ENCODE measurements around the gene ADAM12.

ADAM12 gene

GRCh38 chr10:126315494-126316177 lies 72.6 kb downstream of the ADAM12 start:
- no peak for DNase-seq (ENCODE audit: low spot score)

DNA sequence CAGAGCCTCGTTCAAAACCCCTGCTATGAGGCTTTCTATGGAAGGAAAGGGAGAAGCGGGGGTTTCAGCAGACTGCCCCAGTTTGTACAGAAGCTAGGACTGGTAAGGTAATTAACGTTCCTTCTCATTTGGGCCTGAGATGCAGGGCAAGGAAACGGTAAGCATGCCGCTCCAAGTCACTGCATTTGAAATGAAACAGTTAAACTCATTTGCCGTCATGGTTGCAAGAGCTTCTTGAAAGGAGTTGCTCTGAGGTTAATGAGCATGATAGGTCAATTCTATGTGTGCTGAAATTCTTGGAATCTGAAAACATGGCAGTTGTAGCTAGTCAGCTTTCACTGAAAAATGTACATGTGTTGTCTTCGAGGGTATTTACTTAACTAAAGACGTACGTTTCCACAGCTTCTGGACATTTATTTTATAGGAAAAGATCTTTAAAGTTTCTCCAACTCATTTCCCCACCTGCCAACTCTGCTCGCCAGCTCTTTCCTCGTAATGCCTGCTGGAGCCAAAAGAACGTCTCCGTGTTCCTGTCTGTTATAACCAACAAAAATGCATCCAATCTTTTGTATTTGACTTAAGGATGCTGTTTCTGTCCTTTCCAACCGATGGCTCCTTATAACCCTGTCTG lies 73.3 kb downstream of the ADAM12 start:
- no peak for DNase-seq (ENCODE audit: low spot score)

DNA sequence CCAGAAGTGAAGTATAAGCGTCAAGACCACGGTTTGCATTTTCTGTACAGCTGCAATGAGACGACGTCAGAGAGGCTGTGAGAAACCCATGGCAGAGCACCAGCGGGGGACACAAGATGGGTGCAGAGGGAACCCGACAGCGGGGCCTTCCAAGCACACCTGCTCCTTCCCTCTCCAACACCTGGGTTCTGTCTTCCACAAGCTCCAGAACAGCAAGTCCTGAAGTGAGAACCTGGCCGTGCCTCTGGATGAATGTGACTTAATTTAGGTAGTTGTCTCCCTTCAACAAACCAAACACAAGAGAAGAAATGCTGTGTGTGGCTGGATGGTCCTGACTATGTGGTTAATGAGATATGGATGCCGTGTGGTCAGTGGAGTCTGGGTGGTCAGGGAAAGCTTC lies 76.1 kb downstream of the ADAM12 start:
- no peak for DNase-seq (ENCODE audit: low spot score)

GRCh38 chr10:126309228-126309883 lies 78.9 kb downstream of the ADAM12 start:
- DNase-seq (ENCODE audit: low spot score): no peak

- no peak for DNase-seq (ENCODE audit: low spot score)
Measured at GRCh38 chr10:126302826-126303665, 85.2 kb downstream of the ADAM12 start.

- DNase-seq (ENCODE audit: low spot score): no peak
Measured at GRCh38 chr10:126302476-126302756, 85.9 kb downstream of the ADAM12 start.

GRCh38 chr10:126301701-126302475 lies 86.4 kb downstream of the ADAM12 start:
- no peak for DNase-seq (ENCODE audit: low spot score)

DNA sequence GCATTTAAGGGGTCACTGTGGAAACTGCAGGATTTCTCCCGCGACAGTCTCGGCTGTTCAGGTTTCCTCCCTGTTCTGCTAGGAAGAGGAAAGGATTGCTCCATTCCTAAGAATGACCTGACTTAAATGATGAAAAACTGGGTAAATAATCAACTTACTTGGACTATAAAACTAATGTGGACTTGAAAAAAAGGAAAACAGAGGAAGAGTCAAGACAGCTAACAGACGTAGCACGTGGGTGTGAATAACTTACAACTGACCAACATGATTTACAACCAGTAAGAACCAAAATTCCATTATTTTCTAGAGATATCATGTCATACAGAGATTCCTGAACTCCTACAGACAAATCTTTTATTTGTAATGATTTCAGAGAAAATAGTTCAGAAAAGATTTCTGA lies 93.8 kb downstream of the ADAM12 start:
- no peak for DNase-seq (ENCODE audit: low spot score)

DNA sequence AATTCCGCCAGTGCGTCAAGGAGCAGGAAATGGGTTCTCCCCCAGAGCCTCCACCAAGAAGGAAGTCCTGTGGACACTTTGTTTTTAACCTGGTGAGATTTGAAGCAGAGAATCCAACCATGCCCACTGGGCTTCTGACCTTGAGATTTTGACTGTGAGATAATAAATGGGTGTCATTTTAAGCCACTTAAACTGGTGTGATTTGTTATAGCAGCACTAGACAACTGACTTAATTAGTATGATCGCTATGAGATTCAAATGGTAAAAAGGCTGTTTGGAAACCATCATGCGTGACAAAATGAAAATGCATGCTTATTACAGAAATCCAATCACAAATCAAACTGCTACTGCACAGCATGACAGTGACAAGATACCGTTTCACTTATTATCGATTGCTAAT lies 98.0 kb downstream of the ADAM12 start:
- no peak for DNase-seq (ENCODE audit: low spot score)

- DNase-seq (ENCODE audit: low spot score): no peak
Measured at GRCh38 chr10:126288547-126289493, 99.5 kb downstream of the ADAM12 start.

GRCh38 chr10:126286256-126286780 lies 102.0 kb downstream of the ADAM12 start:
- DNase-seq (ENCODE audit: low spot score): no peak

DNA sequence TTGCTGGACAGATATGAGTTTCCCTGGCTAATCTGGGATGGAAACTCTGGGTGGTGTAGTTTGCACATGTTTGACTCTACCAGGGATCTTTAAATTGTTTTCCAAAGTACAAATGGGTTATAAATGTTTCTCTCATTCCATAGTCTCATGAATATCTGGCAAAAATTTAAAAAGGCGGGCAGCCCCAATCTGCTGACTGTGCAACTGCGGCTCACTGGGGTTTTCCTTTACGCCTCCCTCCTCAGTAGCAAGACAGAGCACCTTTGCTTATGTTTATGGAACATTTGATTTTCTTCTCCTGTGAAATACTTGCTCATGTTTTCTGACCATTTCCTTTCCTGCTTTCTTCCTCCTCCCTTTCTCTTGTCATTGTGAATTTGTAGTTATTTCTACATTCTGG lies 105.0 kb downstream of the ADAM12 start:
- DNase-seq (ENCODE audit: low spot score): no peak

GRCh38 chr10:126278851-126279250 lies 109.4 kb downstream of the ADAM12 start:
- no peak for DNase-seq (ENCODE audit: low spot score)

GRCh38 chr10:126277181-126277580 lies 111.1 kb downstream of the ADAM12 start:
- no peak for DNase-seq (ENCODE audit: low spot score)

DNA sequence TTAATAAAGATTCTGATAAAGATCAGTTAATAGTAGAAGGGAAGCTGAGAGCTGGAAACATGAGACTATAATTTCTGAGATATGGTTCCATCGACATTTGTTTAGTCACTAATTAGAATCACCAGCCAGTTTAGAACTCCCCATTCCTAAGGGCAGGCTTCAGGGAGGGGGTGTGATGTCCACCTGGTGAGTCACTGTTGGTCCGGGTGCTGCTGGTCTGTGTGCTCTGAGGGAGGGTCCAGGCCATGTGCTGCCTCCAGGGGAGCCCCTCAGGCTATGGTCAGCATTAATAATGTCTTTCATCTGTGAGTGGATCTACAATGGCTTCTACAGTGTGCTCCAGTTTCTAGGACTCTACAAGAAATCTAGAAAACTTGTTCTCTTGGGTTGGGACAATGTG lies 115.8 kb downstream of the ADAM12 start:
- DNase-seq (ENCODE audit: low spot score): no peak

DNA sequence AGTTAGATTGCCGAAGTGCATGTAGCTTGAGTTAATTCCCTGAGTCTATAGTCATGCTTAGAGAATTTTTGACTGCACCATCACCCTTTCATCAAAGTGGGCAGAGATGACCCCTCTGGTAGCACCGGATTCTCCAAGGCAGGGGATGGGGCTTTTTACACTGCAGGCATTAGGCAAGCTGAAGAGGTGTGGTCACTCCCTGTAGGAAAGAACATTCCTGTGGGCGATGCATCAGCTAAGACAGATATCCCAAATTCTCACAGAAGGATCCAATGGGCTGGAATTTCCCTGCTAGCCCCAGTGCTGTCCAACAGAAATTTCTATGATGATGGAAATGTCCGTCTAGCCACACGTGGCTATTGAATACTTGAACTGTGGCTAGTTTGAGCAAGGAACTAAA lies 118.2 kb downstream of the ADAM12 start:
- DNase-seq (ENCODE audit: low spot score): no peak

- DNase-seq (ENCODE audit: low spot score): no peak
Measured at GRCh38 chr10:126268013-126268920, 120.0 kb downstream of the ADAM12 start.

DNA sequence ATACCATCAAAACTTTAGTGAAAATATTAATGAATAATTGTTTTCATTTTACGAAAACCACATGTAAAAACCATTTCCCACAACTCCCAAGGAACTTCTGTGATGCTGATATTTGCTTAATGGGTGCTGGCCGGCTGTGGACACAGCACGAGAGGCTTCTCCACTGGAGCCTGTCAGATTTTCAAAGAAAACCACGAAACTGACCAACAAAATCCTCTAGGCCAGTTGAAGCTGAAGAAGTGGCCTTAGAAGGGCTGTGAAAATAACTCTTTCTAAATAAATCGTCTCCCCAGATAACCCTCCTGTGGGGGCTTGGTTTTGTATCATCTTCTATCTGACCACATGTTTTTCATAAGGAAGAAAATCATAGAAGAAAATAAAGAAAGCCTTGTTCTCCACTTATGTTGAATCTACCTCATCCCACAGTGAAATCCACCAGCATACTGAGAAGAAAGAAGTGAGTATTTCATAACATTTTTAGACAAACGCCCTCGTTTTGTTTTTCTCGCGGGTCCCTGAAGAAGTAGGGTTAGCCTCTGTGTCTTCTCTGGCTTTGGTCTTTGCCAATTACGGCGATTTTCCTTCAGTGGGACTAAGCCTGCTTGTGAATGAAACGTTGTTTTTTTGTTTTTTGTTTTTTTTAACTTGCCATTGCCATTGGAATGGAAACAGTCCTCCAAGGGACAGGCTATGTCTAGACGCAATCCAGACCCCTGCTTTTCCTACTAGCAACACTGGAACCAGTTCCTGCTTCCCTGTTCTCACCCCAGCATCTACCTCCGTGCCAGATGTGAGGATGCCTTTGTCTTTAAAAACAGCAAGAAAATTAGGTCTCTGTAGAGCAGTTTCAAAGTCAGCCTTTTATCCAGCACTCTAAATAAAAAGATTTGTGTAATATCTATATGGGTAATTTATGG lies 123.9 kb downstream of the ADAM12 start:
- no peak for DNase-seq (ENCODE audit: low spot score)
